Ectodermal cell (in vitro differentiated cells): Measurements from ENCODE around the gene CYP27A1.

ENCODE experiments used
- H3K27ac ChIP-seq: 2 replicates; pipeline ENCODE4 v1.7.0; 2013; ENCODE audit warnings: mild to moderate bottlenecking, low read depth, low read length; ENCODE audit not compliant: insufficient read depth, poor library complexity, severe bottlenecking
- H3K27me3 ChIP-seq: 2 replicates; pipeline ENCODE4 v1.7.0; 2013; ENCODE audit warnings: mild to moderate bottlenecking, low read length; ENCODE audit not compliant: insufficient read depth, control insufficient read depth, poor library complexity, severe bottlenecking
- H3K36me3 ChIP-seq: one replicate; pipeline ENCODE4 v1.7.0; 2013; ENCODE audit warnings: low read length; ENCODE audit not compliant: control insufficient read depth, insufficient read depth
- H3K4me1 ChIP-seq: one replicate; pipeline ENCODE4 v1.7.0; 2013; ENCODE audit warnings: low read length; ENCODE audit not compliant: control insufficient read depth, insufficient read depth
- H3K4me3 ChIP-seq: 2 replicates; pipeline ENCODE4 v1.7.0; 2013; ENCODE audit warnings: low read depth, low read length, control low read depth; ENCODE audit not compliant: insufficient read depth
- H3K9me3 ChIP-seq: 2 replicates; pipeline ENCODE4 v1.7.0; 2013; ENCODE audit warnings: mild to moderate bottlenecking, low read length, moderate library complexity; ENCODE audit not compliant: control insufficient read depth
- WGBS, 2 experiments: methylation state at CpG; one replicate each; pipeline ENCODE4 v1.1.7; 2013; ENCODE audit warnings: missing lambda C conversion rate in 2 of 2; 5-methylcytosine and 5-hydroxymethylcytosine counted together

The CYP27A1 gene

GRCh38 chr2:218820746-218821369, 38.9 kb downstream of the CYP27A1 start:
- no peak overlapping the region for H3K4me3 ChIP-seq
- 93 to 95% methylated on average over 15 of the region's 15 CpGs for WGBS, 2 experiments
- no peaks in the 10 kb centered on the region for H3K27me3 ChIP-seq
- no peak overlapping the region for H3K27ac ChIP-seq
- H3K9me3 ChIP-seq, result no peaks in the 10 kb centered on the region
- H3K4me1 ChIP-seq, result peaks cover 9% of the 10 kb centered on the region
- H3K36me3 ChIP-seq, result no peaks in the 10 kb centered on the region

- no peak overlapping the region for H3K27ac ChIP-seq
- H3K27me3 ChIP-seq, result no peaks in the 10 kb centered on the region
- WGBS, 2 experiments, result 91 to 92% methylated on average over 9 of the region's 9 CpGs
These were observed 39.8 kb downstream of the CYP27A1 start for GRCh38 chr2:218821605-218822211.

GRCh38 chr2:218822622-218823021, 40.7 kb downstream of the CYP27A1 start:
- H3K4me1 ChIP-seq, result peaks cover 9% of the 10 kb centered on the region
- H3K4me3 ChIP-seq, result no peak overlapping the region
- 75 to 78% methylated on average over 7 of the region's 7 CpGs for WGBS, 2 experiments
- no peaks in the 10 kb centered on the region for H3K9me3 ChIP-seq
- H3K36me3 ChIP-seq, result no peaks in the 10 kb centered on the region
- no peak overlapping the region for H3K27ac ChIP-seq
- H3K27me3 ChIP-seq, result no peaks in the 10 kb centered on the region

More at GRCh38 chr2:218821605-218822211, 39.8 kb downstream of the CYP27A1 start:
- Histone ChIP-seq H3K36me3 (no peaks in the 10 kb centered on the region), H3K4me1 (peaks cover 9% of the 10 kb centered on the region), H3K4me3 (no peak overlapping the region), H3K9me3 (no peaks in the 10 kb centered on the region)

- WGBS, 2 experiments, result 92% methylated on average over 9 of the region's 9 CpGs
- no peak overlapping the region for H3K27ac ChIP-seq
- no peaks in the 10 kb centered on the region for H3K36me3 ChIP-seq
- no peaks in the 10 kb centered on the region for H3K27me3 ChIP-seq
- H3K4me3 ChIP-seq, result no peak overlapping the region
- no peaks in the 10 kb centered on the region for H3K9me3 ChIP-seq
- H3K4me1 ChIP-seq, result peaks cover 9% of the 10 kb centered on the region
These were observed 41.4 kb downstream of the CYP27A1 start for GRCh38 chr2:218823196-218823855.

DNA sequence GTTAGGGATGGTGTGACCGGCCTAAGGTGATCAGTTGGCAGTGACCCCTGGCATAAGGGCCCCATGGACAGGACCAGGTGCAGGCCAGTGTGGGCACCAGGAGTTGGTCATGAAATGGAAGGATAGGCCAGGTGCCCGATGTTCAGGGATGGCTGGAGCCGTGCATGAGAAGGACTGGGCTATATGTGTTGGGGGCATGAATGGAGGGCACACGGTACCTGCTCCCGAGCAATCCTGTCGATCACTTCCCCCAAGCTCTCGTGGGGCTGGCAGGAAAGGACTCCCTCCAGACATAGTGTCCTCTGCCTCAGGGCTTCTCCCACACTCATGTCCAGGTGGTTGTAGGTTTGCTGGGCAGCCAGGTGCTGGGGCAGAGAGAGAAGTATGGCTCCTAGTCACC, 42.1 kb downstream of the CYP27A1 start:
- Histone ChIP-seq H3K4me1 (peaks cover 9% of the 10 kb centered on the region), H3K4me3 (no peak overlapping the region), H3K27me3 (no peaks in the 10 kb centered on the region), H3K9me3 (no peaks in the 10 kb centered on the region), H3K27ac (no peak overlapping the region), H3K36me3 (no peaks in the 10 kb centered on the region)
- WGBS, 2 experiments, result 93 to 96% methylated on average over 7 of the region's 7 CpGs

DNA sequence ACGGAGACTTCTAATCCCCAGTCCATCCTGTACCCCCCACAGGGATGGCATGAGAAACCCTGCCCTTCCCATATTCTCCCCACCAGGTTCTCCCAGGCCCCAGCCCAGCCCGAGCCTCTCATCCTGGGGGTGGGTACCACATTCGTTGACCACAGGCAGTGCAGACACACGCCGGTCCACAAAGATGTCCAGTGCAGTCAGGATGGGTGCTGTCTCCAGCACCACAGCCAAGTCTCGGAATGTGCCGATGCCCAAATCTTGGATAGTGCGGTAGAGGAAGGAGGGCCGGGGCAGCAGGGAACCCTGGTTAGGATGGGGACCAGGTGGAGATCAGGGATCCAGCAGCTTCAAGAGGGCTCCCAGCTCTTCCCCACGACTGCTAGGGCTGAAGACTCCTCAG, 44.8 kb downstream of the CYP27A1 start:
- no peak overlapping the region for H3K4me3 ChIP-seq
- H3K27me3 ChIP-seq, result no peaks in the 10 kb centered on the region
- H3K4me1 ChIP-seq, result peaks cover 9% of the 10 kb centered on the region
- no peaks in the 10 kb centered on the region for H3K9me3 ChIP-seq
- no peaks in the 10 kb centered on the region for H3K36me3 ChIP-seq
- WGBS, 2 experiments, result 92 to 93% methylated on average over 10 of the region's 10 CpGs
- H3K27ac ChIP-seq, result no peak overlapping the region

- WGBS, 2 experiments, result 88 to 89% methylated on average over 14 of the region's 14 CpGs
- no peak overlapping the region for H3K4me3 ChIP-seq
- no peaks in the 10 kb centered on the region for H3K4me1 ChIP-seq
- no peaks in the 10 kb centered on the region for H3K36me3 ChIP-seq
- H3K9me3 ChIP-seq, result no peaks in the 10 kb centered on the region
- no peaks in the 10 kb centered on the region for H3K27me3 ChIP-seq
- no peak overlapping the region for H3K27ac ChIP-seq
These were observed 45.9 kb downstream of the CYP27A1 start for GRCh38 chr2:218827701-218828476.

GRCh38 chr2:218828477-218828778, 46.5 kb downstream of the CYP27A1 start:
- Histone ChIP-seq H3K36me3 (no peaks in the 10 kb centered on the region), H3K4me1 (no peaks in the 10 kb centered on the region), H3K4me3 (no peak overlapping the region), H3K27me3 (no peaks in the 10 kb centered on the region), H3K9me3 (no peaks in the 10 kb centered on the region), H3K27ac (no peak overlapping the region)
- WGBS, 2 experiments, result 94 to 98% methylated on average over 4 of the region's 4 CpGs

DNA sequence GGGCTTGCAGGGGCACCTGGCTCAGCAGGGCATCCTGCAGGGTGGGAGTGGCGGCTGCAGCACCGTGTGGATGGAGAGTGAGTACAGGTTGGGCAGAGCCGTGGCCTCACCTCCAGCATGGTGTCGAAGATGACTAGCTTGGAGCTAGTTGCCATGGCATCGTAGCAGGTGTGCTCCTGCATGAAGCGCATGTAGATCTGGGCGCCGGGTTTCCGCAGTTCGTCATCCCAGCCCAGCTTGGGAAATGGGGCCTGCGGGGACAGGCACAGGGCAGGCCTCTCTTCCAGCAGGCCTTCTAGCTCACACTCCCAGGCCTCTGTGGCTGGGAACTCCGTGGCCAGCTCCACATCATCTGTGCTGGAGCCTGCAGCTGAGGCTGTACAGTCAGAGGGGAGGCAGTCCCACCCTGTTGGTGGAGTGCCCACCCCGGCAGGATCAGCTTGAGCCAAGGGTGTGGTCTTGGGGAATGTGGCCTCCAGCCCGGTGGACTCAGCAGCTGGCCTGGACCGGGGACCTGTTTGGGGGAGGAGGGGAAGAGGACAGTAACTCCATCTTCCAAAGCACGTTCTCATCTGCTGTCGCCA, 48.0 kb downstream of the CYP27A1 start:
- H3K4me3 ChIP-seq, result no peak overlapping the region
- H3K36me3 ChIP-seq, result no peaks in the 10 kb centered on the region
- H3K27ac ChIP-seq, result no peak overlapping the region
- no peaks in the 10 kb centered on the region for H3K4me1 ChIP-seq
- WGBS, 2 experiments, result 86% methylated on average over 17 of the region's 17 CpGs
- H3K9me3 ChIP-seq, result no peaks in the 10 kb centered on the region
- H3K27me3 ChIP-seq, result no peaks in the 10 kb centered on the region
